ENCODE measurements around the gene ADCYAP1. TPM values are rescaled to one million over a fixed set of nuclear protein-coding genes. Genes with fewer than 3 reads are reported as not detected.

The ADCYAP1 gene
- total and polyA plus RNA-seq, 5 donors from 2014 or later: not detected

GRCh38 chr18:911486-911885 is 6.8 kb downstream of the ADCYAP1 start:
- Mint-ChIP-seq H3K4me3 (no peak overlapping the region), H3K9me3 (peaks cover 0 to 3% (median 0%) of the 10 kb centered on the region in 7 donors)

GRCh38 chr18:916562-916961 is 11.9 kb downstream of the ADCYAP1 start:
- no peaks in the 10 kb centered on the region for H3K36me3 ChIP-seq (ENCODE audit: control insufficient read depth, insufficient read depth, low read length)
- Mint-ChIP-seq H3K36me3 (no peaks in the 10 kb centered on the region), H3K27me3 (peaks cover 26% of the 10 kb centered on the region), H3K27ac (no peak overlapping the region), H3K4me3 (no peak overlapping the region), H3K4me1 (no peaks in the 10 kb centered on the region), H3K9me3 (peaks cover 0 to 6% (median 2%) of the 10 kb centered on the region in 7 donors)
- ATAC-seq (ENCODE audit: low read depth in 2 of 2): no peak
- no peaks in the 10 kb centered on the region for H3K9me3 ChIP-seq (ENCODE audit: control insufficient read depth in 2 of 2, low read length in 2 of 2)
- no peak overlapping the region for H3K27ac ChIP-seq (ENCODE audit: insufficient read depth, low read length, poor library complexity, severe bottlenecking)
- H3K27me3 ChIP-seq (ENCODE audit: control insufficient read depth, insufficient read depth, low read length): peaks cover 16% of the 10 kb centered on the region
- no peak for DNase-seq
- H3K4me3 ChIP-seq (ENCODE audit: low read depth, low read length): no peak overlapping the region
- no peaks in the 10 kb centered on the region for H3K4me1 ChIP-seq (ENCODE audit: control insufficient read depth, insufficient read depth, low read length, poor library complexity, severe bottlenecking)

More at GRCh38 chr18:911486-911885, 6.8 kb downstream of the ADCYAP1 start:
- Mint-ChIP-seq H3K36me3 (no peaks in the 10 kb centered on the region), H3K27me3 (peaks cover 50% of the 10 kb centered on the region), H3K4me1 (peaks cover 0 to 16% (median 6%) of the 10 kb centered on the region in 4 donors), H3K27ac (no peak overlapping the region)
- Histone ChIP-seq H3K4me1 (ENCODE audit: control insufficient read depth, insufficient read depth, low read length, poor library complexity, severe bottlenecking) (peaks cover 20% of the 10 kb centered on the region), H3K9me3 (ENCODE audit: control insufficient read depth in 2 of 2, low read length in 2 of 2) (no peaks in the 10 kb centered on the region), H3K4me3 (ENCODE audit: low read depth, low read length) (no peak overlapping the region), H3K27me3 (ENCODE audit: control insufficient read depth, insufficient read depth, low read length) (peaks cover 33% of the 10 kb centered on the region), H3K36me3 (ENCODE audit: control insufficient read depth, insufficient read depth, low read length) (no peaks in the 10 kb centered on the region), H3K27ac (ENCODE audit: insufficient read depth, low read length, poor library complexity, severe bottlenecking) (no peak overlapping the region)
- DNase-seq: no peak
- no peak for ATAC-seq (ENCODE audit: low read depth in 2 of 2)

DNA sequence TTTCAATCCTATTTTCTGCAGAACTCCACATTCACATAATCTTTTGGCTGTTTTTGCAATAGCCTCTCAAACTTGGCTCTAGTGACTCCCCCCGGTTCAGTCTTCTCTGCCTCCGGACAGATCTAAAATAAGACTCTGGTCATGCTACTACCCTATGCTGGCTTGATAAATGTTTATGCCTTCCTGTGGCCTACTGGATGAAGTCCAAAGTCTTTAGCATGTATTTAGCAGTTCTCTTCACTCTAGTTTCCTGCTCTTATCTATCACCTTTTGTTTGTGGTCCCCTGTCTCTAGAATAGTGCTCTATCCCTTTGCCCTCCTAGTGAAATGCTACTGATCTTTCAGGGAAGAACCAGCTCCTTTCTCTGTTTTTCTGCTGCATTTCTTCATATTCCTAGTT is 14.4 kb downstream of the ADCYAP1 start:
- Mint-ChIP-seq H3K36me3 (no peaks in the 10 kb centered on the region), H3K27me3 (peaks cover 25% of the 10 kb centered on the region), H3K4me3 (no peak overlapping the region), H3K9me3 (peaks cover 0 to 6% (median 2%) of the 10 kb centered on the region in 7 donors), H3K4me1 (no peaks in the 10 kb centered on the region), H3K27ac (no peak overlapping the region)
- Histone ChIP-seq H3K27ac (ENCODE audit: insufficient read depth, low read length, poor library complexity, severe bottlenecking) (no peak overlapping the region), H3K27me3 (ENCODE audit: control insufficient read depth, insufficient read depth, low read length) (peaks cover 2% of the 10 kb centered on the region), H3K4me3 (ENCODE audit: low read depth, low read length) (no peak overlapping the region), H3K9me3 (ENCODE audit: control insufficient read depth in 2 of 2, low read length in 2 of 2) (no peaks in the 10 kb centered on the region), H3K36me3 (ENCODE audit: control insufficient read depth, insufficient read depth, low read length) (no peaks in the 10 kb centered on the region), H3K4me1 (ENCODE audit: control insufficient read depth, insufficient read depth, low read length, poor library complexity, severe bottlenecking) (no peaks in the 10 kb centered on the region)
- DNase-seq (no peak), ATAC-seq (ENCODE audit: low read depth in 2 of 2) (no peak)

- peaks cover 2% of the 10 kb centered on the region for H3K27me3 ChIP-seq (ENCODE audit: control insufficient read depth, insufficient read depth, low read length)
- no peak for DNase-seq
- Mint-ChIP-seq H3K4me1 (no peaks in the 10 kb centered on the region), H3K36me3 (no peaks in the 10 kb centered on the region), H3K27ac (no peak overlapping the region), H3K4me3 (no peak overlapping the region), H3K27me3 (peaks cover 15% of the 10 kb centered on the region), H3K9me3 (peaks cover 0 to 4% (median 0%) of the 10 kb centered on the region in 7 donors)
- no peaks in the 10 kb centered on the region for H3K9me3 ChIP-seq (ENCODE audit: control insufficient read depth in 2 of 2, low read length in 2 of 2)
- ATAC-seq (ENCODE audit: low read depth in 2 of 2): no peak
- H3K4me3 ChIP-seq (ENCODE audit: low read depth, low read length): no peak overlapping the region
- no peaks in the 10 kb centered on the region for H3K4me1 ChIP-seq (ENCODE audit: control insufficient read depth, insufficient read depth, low read length, poor library complexity, severe bottlenecking)
- no peaks in the 10 kb centered on the region for H3K36me3 ChIP-seq (ENCODE audit: control insufficient read depth, insufficient read depth, low read length)
- no peak overlapping the region for H3K27ac ChIP-seq (ENCODE audit: insufficient read depth, low read length, poor library complexity, severe bottlenecking)
Observed at GRCh38 chr18:923144-923866, 18.6 kb downstream of the ADCYAP1 start.

GRCh38 chr18:924987-925386 is 20.3 kb downstream of the ADCYAP1 start:
- Mint-ChIP-seq H3K4me1 (no peaks in the 10 kb centered on the region), H3K4me3 (no peak overlapping the region), H3K9me3 (peaks cover 0 to 4% (median 0%) of the 10 kb centered on the region in 7 donors), H3K36me3 (no peaks in the 10 kb centered on the region), H3K27ac (no peak overlapping the region), H3K27me3 (peaks cover 12% of the 10 kb centered on the region)
- H3K27me3 ChIP-seq (ENCODE audit: control insufficient read depth, insufficient read depth, low read length): no peaks in the 10 kb centered on the region
- no peak for DNase-seq
- no peak for ATAC-seq (ENCODE audit: low read depth in 2 of 2)
- no peaks in the 10 kb centered on the region for H3K9me3 ChIP-seq (ENCODE audit: control insufficient read depth in 2 of 2, low read length in 2 of 2)
- no peak overlapping the region for H3K4me3 ChIP-seq (ENCODE audit: low read depth, low read length)
- H3K4me1 ChIP-seq (ENCODE audit: control insufficient read depth, insufficient read depth, low read length, poor library complexity, severe bottlenecking): no peaks in the 10 kb centered on the region
- no peaks in the 10 kb centered on the region for H3K36me3 ChIP-seq (ENCODE audit: control insufficient read depth, insufficient read depth, low read length)
- H3K27ac ChIP-seq (ENCODE audit: insufficient read depth, low read length, poor library complexity, severe bottlenecking): no peak overlapping the region

DNA sequence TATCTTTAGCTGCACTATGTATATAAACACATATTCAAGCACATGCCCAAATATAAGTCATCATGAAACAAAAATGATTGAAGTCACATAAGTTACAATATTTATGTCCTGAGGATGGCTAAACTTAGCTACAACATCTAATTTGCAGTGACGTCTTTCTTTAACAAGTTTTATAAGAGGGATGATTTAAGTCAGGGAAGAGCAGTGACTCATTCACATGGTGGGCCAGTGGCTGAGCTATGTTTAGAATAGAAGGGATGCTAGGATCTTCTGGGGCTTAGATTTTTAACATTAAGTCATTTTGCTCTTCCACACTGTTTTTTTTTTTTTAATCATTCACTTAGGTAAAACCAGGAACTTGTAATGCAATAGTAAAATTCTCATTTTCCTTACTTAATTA is 22.3 kb downstream of the ADCYAP1 start:
- no peak for DNase-seq
- H3K4me1 ChIP-seq (ENCODE audit: control insufficient read depth, insufficient read depth, low read length, poor library complexity, severe bottlenecking): no peaks in the 10 kb centered on the region
- no peak overlapping the region for H3K4me3 Mint-ChIP-seq
- H3K9me3 Mint-ChIP-seq: peaks cover 0 to 4% (median 0%) of the 10 kb centered on the region in 7 donors
- H3K4me3 ChIP-seq (ENCODE audit: low read depth, low read length): no peak overlapping the region
- H3K4me1 Mint-ChIP-seq: no peaks in the 10 kb centered on the region
- H3K27ac ChIP-seq (ENCODE audit: insufficient read depth, low read length, poor library complexity, severe bottlenecking): no peak overlapping the region
- H3K27me3 ChIP-seq (ENCODE audit: control insufficient read depth, insufficient read depth, low read length): no peaks in the 10 kb centered on the region
- no peaks in the 10 kb centered on the region for H3K9me3 ChIP-seq (ENCODE audit: control insufficient read depth in 2 of 2, low read length in 2 of 2)
- no peaks in the 10 kb centered on the region for H3K36me3 ChIP-seq (ENCODE audit: control insufficient read depth, insufficient read depth, low read length)
- no peak for ATAC-seq (ENCODE audit: low read depth in 2 of 2)
- H3K36me3 Mint-ChIP-seq: no peaks in the 10 kb centered on the region
- peaks cover 13% of the 10 kb centered on the region for H3K27me3 Mint-ChIP-seq
- H3K27ac Mint-ChIP-seq: no peak overlapping the region

DNA sequence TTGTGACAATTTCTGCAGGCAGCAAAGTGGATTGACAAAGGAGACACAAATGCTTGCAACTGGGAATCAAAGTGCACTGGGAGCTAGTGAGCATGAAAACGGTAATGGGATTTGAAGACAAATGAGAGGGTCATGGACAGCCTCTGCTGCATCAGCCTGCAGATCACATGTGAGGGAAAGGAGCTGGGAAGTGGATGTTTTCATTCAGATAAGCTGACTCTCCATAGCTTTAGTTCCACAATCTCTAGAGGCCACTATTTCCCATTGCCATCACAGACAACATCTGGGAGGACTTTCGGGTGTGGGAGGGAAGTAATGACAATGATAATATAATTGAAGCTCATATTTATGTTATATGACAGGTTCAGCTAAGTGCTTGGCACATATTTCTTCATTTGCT is 28.4 kb downstream of the ADCYAP1 start:
- H3K27me3 ChIP-seq (ENCODE audit: control insufficient read depth, insufficient read depth, low read length): no peaks in the 10 kb centered on the region
- H3K4me1 Mint-ChIP-seq: no peaks in the 10 kb centered on the region
- H3K4me3 ChIP-seq (ENCODE audit: low read depth, low read length): no peak overlapping the region
- H3K27ac ChIP-seq (ENCODE audit: insufficient read depth, low read length, poor library complexity, severe bottlenecking): no peak overlapping the region
- no peaks in the 10 kb centered on the region for H3K4me1 ChIP-seq (ENCODE audit: control insufficient read depth, insufficient read depth, low read length, poor library complexity, severe bottlenecking)
- H3K4me3 Mint-ChIP-seq: no peak overlapping the region
- no peak for DNase-seq
- no peak for ATAC-seq (ENCODE audit: low read depth in 2 of 2)
- no peaks in the 10 kb centered on the region for H3K9me3 ChIP-seq (ENCODE audit: control insufficient read depth in 2 of 2, low read length in 2 of 2)
- peaks cover 7% of the 10 kb centered on the region for H3K27me3 Mint-ChIP-seq
- no peaks in the 10 kb centered on the region for H3K36me3 ChIP-seq (ENCODE audit: control insufficient read depth, insufficient read depth, low read length)
- no peak overlapping the region for H3K27ac Mint-ChIP-seq
- H3K36me3 Mint-ChIP-seq: no peaks in the 10 kb centered on the region
- no peaks in the 10 kb centered on the region for H3K9me3 Mint-ChIP-seq

GRCh38 chr18:934518-935133 is 30.0 kb downstream of the ADCYAP1 start:
- ATAC-seq (ENCODE audit: low read depth in 2 of 2) (no peak), DNase-seq (no peak)
- no peaks in the 10 kb centered on the region for H3K36me3 ChIP-seq (ENCODE audit: control insufficient read depth, insufficient read depth, low read length)
- H3K27ac ChIP-seq (ENCODE audit: insufficient read depth, low read length, poor library complexity, severe bottlenecking): no peak overlapping the region
- no peaks in the 10 kb centered on the region for H3K4me1 ChIP-seq (ENCODE audit: control insufficient read depth, insufficient read depth, low read length, poor library complexity, severe bottlenecking)
- Mint-ChIP-seq H3K36me3 (no peaks in the 10 kb centered on the region), H3K27me3 (peaks cover 7% of the 10 kb centered on the region), H3K27ac (no peak overlapping the region), H3K9me3 (peaks cover 0 to 2% (median 0%) of the 10 kb centered on the region in 7 donors), H3K4me3 (no peak overlapping the region), H3K4me1 (no peaks in the 10 kb centered on the region)
- H3K4me3 ChIP-seq (ENCODE audit: low read depth, low read length): no peak overlapping the region
- H3K9me3 ChIP-seq (ENCODE audit: control insufficient read depth in 2 of 2, low read length in 2 of 2): no peaks in the 10 kb centered on the region
- H3K27me3 ChIP-seq (ENCODE audit: control insufficient read depth, insufficient read depth, low read length): no peaks in the 10 kb centered on the region

Data from CD4-positive, CD25-positive, alpha-beta regulatory T cell (primary cell).